T-helper 1 cell (primary cell): ENCODE measurements around the gene SLC30A7.
"Not testable (repeated sequence)": the region's sequence is repeated elsewhere in the genome, so short reads cannot be mapped to it uniquely, and the experiment has no call there.

Experiments used
- DNase-seq, 5 donors: peaks; one replicate each; pipeline ENCODE4 v3.0.0-alpha.2; 2012 to 2020
- total RNA-seq, 4 donors: gene quantifications; one replicate each; lab custom pipeline; 2026; lab: John Stamatoyannopoulos, UW

The SLC30A7 gene, protein sequence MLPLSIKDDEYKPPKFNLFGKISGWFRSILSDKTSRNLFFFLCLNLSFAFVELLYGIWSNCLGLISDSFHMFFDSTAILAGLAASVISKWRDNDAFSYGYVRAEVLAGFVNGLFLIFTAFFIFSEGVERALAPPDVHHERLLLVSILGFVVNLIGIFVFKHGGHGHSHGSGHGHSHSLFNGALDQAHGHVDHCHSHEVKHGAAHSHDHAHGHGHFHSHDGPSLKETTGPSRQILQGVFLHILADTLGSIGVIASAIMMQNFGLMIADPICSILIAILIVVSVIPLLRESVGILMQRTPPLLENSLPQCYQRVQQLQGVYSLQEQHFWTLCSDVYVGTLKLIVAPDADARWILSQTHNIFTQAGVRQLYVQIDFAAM
- 57.0 to 93.4 (median 84.6) reads per million in 4 donors for total RNA-seq

DNA sequence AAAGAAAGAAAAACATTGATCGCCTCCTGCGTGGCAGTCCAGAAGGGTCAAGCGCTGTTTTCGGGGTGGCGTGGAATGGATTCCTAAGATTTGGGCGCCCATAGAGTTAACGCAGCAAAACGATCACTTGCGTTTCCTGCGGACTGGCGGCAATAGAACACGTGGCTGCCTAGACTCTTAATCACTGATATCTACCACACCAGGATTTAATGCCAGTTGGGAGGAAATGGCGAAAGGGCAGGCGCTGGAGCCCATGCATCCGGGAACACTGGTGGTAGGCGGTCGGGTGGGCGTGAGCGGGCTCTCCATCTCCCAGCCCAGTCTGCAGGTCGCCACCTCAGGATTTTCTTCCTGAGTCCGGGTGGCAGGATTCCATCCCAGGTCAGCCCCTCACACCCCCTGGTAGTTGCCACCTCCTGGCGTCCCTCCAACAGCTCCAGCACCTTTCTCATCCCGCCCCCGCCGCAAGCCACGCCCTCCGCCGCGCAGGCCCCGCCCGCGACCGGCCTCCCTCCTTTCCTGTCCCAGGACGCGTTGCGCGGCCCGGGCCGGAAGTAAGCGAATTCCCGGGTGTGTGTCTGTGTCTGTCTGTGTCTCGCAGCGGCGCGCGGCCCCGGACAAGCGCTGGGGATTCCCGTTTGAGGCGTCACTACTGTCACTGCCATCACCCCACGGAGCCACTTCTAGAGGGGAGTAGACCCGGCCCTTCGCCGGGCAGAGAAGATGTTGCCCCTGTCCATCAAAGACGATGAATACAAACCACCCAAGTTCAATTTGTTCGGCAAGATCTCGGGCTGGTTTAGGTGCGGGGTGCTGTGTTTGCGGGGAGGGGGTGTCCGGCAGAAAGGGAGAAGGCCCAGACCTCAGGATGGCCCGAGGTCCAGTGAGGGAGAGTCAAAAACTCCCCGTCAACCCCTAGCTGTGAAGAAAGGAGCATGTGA lies at the start of gene SLC30A7:
TSS of gene SLC30A7 (plus strand) at position 551 of the 941 bp plus-strand sequence. CDS start at position 724, 173 bp downstream.
- DNase-seq: peak; percentile 91 to 96 (median 95)

DNA sequence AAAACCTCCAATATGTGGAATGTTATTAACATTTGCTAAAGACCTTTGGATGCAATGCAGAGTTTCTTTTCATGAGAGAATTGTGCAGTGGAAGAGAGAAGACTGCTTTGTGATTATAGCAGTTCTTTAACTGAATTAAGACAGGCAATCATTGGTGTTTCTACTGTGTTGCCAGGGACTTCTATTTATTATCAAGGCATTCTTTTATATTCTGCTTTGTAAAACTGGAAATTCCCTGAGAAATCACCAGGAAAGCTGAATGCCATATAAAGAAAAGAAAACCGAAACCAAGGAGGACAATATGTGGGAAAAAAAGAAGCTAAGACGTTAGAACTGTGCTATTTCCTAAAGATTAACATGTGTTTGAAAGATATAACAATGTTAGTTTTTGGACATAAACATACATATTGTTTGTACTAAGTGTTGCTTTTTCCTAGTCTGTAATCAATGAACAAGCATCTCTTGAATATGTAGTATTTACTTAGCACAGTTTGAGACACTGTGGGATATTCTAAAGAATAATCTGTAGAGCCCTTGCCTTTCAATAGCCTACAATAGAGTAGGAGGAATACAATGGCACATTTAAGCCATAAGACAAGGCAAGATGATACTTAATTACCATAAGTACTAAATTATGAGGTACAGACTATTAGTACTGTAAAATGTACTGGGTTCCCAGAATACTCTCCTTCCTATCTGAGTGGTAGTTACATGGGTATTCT lies 48.4 kb upstream of the SLC30A7 start:
- no peak for DNase-seq

DNA sequence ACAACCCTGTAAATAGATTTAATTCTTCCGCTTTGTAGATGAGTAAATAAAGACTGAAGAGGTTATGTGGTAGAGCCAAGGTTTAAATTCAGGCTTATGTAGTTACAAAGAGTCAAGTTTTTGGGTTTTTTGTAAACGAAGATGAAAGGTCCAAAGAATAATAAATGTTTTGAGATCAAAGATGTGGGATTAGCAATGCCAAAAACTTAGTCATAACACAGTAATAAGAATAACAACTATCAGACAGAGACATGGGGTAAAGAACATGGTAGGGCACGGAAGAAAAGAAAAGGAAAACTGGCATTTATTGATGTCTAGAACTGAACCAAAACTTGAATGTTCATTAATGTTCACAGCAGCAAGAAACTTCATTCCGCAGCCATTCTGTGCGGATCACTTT lies 44.2 kb upstream of the SLC30A7 start:
- DNase-seq: no peak

DNA sequence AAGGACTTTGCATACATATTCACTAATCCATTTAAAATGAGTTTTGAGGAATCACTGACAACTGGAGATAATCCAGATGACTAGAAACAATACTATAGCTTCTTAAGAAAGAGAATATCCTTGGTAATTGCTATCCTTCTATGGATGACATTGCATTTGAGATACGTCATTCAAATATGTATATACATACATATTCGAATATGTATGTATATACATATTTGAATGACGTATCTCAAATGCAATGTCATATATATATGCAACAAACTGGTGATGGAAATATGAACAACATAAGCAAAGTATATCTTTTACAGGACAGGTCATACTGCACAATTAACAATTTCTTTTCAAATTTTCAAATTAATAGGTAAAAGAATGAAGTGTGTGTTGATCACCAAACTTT lies 42.9 kb upstream of the SLC30A7 start:
- DNase-seq: no peak

DNA sequence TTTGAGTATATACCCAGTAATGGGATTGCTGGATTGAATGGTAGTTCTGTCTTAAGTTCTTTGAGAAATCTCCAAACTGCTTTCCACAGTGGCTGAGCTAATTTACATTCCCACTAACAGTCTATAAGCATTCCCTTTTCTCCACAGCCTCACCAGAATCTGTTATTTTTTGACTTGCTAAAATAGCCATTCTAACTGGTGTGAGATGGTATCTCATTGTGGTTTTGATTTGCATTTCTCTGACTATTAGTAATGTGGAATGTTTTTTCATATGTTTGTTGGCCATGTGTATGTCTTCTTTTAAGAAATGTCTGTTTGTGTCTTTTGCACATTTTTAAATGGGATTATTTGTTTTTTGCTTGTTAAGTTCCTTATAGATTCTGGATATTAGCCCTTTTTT lies 40.8 kb upstream of the SLC30A7 start:
- not testable (repeated sequence) for DNase-seq

DNA sequence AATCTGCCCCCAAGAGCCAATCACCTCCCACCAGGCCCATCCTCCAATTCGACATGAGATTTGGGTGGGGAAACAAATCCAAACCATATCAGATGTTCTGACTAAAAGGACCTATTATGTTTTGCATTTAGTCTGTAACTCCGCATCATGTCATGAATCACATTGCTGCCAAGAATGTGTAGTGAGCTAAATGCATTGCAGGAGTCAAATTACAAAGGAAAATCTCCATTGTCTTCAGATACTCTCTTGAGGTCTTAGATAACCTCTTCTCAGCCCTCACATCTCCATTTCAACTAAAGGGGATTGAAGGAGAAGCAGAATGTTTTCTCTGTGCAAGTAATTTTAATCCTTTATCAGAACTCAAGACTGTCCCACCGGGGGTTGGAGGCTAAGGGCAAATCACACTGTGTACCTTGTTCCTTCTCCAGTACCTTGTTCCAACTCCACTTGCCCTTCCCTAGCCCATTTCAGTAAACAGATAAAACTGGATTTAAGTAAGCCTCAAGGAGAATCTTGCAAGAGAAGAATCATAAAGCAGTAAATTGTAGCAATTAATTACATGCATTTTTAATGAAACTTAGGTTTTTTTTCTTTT lies 35.4 kb upstream of the SLC30A7 start:
- no peak for DNase-seq

DNA sequence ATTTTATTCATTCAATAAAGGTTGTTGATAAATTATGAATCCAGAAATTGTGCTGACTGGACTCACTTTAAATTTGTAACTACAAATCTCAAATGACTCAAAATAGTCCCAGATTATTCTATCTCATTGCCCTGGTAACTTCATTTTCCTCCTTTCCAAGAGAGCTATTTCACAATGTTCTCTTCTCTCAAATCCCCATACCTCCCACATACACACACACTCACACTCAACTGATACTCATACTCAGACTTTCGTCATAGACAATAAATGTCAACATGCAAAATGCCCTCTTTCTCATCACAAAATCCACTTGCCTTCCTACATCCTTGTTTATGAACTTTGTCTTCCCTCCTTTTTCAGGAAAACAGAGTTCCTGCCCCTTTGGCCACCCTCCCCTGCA lies 34.5 kb upstream of the SLC30A7 start:
- no peak for DNase-seq

DNA sequence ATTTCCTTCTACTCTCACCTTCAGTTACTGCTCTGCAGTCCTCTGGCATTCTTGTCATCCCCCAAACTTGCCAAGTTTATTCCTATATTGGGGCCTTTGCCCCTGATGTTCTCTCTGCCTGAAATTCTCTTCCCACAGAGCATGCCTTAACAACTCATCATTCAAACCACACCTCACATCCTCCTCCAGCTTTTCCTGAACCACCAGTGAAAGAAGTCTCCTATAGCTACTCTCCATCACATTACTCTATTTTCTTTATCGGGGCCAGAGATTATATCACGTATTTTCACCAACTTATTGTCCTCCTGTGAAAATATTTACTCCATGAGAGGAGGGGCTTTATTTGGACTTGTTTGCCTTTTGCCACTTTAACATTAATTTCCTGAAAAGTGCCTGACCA lies 33.3 kb upstream of the SLC30A7 start:
- DNase-seq: no peak

DNA sequence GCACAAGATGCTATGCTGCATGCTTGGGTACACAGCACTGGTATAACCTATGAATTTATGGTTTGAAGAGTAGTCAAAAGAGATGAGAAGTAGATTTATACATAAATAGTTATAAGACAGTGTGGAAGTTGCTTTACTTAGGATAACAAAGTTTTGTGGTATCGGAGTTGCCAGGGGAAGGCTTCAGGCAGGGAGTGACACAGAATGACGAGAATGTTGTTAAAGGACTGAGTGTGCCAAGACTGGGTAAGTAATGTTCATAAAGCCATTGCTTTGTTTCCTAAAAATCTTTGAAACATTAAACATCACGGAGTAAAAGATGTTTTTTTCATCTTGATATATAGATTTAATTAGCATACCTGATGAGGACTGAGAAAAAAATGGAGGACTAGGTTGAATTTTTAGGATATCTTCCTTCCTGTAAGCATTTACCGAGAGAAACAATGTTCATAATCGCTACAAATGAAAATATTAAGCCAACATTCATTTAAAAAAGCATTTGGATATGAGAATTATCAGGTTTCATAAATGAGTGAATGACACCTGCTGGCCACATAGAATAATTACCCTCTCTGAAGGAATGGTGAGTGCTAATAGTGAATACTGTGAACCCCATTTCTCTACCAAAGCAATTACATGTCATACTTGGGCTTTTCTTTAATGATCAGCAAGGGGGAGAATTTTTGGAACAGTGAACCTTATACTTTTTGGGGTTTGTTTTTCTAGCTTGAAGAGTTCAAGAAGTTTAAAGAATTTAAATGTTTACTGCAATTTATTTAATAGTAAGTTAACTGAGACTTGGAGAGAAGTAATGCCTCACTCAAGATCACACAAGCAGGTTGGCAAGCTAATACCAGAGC lies 29.6 kb upstream of the SLC30A7 start:
- DNase-seq: no peak

DNA sequence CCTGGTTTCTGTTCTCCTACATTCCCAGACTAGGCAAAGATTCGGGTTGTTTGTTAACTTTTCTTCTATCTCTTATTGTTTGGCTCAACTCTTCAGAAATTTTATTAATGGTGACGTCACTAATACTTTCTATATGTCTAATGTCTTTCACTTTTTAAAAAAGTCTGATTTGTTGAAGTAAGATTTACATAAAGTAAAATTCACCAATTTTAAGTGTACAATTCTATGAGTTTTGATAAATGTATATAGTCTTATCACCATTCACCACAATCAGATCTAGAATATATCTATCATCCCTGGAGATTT lies 29.0 kb upstream of the SLC30A7 start:
- DNase-seq: no peak

DNA sequence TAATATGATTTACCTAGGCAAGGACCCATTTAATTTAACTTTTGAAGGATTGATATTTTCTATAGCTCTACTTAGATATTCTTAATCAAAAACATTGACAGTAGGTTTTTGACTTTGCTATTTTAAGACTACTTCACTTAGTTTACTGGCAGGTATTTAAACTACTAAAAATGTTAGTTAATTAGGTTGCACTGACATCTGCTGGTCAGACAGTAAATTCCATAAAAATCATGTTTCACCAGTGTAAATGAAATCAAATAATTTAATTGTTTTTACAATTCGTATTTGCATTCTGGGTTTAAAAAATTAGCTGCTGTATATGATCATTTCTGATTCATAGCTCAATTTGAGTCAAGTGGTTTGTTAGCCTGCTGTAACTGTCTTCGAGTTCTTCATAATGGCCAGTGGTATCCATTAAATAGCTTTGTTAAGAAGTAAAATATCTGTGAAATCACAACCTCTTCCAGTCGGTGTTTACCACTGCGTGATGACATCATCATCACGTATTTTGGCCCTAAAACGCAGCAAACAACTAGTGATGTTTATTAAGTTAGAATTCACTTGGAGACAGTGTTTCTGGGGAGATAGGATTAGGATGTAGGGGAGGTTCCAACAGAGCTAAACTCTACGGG lies 27.4 kb upstream of the SLC30A7 start:
- peak in 1 of 5 donors; percentile 28 for DNase-seq

DNA sequence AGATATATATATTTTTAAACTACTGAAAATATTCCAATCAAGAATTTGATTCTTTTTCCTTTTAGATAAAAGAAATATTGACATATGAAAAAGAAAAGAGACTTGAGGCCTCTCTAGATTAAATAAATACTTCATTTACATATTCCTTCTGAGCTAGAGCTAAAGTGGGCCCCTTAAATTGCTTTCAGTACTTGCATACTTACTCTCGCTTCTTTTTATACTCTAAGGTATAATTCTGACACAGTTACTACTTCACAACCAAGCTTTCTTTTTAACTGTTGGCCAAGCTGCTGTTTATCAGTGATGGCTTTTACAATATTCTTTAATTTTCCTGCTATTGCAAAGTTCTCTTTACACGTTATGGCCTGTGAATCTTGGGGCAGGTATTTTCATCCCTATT lies 25.9 kb upstream of the SLC30A7 start:
- DNase-seq: no peak

DNA sequence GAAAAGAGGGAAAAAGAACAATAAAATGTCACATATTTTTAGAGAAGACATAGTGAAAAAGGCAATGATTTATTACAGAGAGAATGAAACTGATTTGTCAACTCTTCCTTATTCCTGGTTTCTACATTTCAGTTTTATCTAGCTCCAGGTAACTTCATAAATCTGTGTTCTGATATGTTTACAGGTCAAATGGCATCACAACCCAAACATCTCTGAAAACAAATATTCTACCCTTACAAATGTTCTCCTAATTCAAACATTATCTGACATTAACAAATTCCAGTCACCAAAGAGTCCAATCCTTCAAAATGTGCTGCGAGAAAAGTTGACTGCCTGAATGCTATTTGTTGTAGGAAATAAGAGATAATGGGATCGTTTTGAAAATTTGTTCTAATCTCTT lies 21.5 kb upstream of the SLC30A7 start:
- DNase-seq: no peak

DNA sequence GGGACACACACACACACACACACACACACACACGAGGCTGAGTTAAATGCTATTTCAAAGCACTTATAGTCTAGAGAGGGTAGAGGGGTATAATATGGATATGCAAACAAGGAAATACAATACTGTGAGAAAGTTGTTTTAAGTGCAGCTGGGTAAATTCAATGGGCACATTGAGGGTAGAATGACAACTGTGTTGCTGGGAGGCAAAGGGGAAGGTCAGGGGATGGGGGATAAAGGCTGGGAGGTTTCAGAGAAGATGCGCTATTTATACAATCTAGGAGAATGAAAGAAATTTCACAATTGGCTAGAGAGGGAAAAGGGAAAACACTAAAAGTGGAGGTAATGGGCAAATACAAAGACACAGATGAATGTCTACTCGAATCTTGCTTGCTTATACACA lies 20.7 kb upstream of the SLC30A7 start:
- no peak for DNase-seq

DNA sequence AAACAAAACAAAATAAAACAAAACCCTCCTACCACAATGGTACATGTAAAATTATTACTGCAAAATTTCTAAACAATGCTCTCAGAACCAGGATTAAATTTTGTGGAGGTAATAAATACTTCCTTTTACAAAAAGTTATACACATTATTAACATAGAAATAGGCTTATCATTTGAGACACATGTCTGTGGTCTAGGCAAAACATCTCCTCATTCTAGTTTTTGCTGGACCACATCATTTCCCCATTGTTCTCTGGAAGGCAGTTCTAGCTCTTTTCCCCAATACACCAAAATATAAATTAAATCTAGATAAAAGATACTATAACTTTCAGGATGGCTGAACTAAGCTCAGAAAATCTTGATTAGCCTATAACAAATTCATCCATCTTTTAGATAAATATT lies 19.6 kb upstream of the SLC30A7 start:
- DNase-seq: no peak

DNA sequence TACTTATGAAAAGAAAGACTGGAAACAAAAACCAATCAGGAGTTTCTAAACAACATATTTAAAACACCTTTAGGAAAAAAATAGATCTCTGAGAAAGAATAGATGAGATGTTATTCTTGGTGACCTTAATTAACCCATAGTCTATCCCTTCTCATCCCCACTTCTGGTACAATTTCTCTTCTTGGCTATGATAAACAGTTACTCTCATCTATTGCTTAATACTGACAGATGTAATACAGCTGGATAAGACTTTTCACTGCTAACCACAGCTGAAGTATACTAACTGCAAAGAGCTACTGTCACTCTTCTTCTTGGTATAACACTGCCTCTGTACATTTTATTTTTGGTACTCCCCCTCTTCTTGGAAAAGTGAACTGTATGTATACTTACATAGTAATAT lies 16.5 kb upstream of the SLC30A7 start:
- no peak for DNase-seq

DNA sequence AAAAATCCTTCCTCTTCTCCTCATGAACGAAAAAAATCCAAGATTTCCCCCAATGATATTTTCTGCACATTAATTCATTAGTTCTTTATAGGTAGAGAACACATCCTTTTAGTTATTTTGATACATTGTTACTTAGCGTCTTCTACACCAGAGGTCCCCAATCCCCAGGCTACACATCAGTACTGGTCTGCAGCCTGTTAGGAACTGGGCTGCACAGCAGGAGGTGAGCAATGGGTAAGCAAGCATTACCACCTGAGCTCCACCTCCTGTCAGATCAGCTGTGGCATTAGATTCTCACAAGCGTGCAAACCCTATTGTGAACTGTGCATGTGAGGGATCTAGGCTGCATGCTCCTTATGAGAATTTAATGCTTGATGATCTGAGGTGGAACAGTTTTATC lies 14.2 kb upstream of the SLC30A7 start:
- DNase-seq: no peak

DNA sequence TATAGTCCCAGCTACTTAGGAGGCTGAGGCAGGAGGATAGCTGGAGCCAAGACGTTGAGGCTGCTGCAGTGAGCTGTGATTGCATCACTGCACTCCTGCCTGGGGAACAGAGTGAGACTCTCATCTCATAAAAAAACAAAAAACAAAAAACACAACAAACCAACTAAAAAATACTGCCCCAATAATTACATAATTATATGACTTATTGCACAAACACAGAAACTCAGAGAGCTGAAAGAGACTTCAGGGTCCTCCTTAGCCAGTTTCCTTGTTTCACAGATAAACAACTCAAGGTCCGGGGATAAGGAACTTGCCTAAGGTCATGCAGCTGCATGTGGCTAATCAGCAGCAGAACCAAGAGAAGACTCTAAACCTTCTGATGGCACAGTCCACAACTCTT lies 13.2 kb upstream of the SLC30A7 start:
- DNase-seq: no peak

DNA sequence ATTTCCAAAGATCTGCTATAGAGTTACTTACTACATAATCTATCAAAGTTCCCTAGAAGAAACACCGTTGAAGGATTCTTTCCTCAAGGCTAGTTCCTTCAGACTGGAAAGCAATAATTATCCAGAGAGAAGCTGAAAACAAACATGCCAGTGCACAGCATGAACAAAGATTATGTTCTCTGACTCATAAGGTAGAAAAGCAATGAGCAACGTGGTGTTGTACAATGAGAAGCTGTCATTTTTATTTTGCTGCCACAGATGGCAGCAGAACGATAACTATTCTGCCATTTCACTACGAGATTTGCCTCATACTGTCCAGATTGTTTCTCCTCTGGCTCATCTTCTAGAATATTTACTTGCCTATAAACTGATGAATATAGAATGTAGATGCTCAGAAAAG lies 11.9 kb upstream of the SLC30A7 start:
- no peak for DNase-seq

DNA sequence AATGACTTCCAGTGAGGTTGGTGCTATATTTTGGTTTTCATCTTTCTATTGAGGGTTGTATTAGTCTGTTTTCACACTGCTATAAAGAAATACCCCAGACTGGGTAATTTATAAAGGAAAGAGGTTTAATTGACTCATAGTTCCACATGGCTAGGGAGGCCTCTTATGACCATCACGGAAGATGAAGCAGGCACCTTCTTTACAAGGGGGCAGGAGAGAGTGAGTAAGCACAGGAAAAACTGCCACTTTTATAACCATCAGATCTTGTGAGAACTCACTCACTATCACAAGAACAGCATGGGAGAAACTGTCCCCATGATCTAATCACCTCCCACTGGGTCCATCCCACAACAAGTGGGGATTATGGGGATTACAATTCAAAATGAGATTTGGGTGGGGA lies 6.9 kb upstream of the SLC30A7 start:
- DNase-seq: not testable (repeated sequence)

DNA sequence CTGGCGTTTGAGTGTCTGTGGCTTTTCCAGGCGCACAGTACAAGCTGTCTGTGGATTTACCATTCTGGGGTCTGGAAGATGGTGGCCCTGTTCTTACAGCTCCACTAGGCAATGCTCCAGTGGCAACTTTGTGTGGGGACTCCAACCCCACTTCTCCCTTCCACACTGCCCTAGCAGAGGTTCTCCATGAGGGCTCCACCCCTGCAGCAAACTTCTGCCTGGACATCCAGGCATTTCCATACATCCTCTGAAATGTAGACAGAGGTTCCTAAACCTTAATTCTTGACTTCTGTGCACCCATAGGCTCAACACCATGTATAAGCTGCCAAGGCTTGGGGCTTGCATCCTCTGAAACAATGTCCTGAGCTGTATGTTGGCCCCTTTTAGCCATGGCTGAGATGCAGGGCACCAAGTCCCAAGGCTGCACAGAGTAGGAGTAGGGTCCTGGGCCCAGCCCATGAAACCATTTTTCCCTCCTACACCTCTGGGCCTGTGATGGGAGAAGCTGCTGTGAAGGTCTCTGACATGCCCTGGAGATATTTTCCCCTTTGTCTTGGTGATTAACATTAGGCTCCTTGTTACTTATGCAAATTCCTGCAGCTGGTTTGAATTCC lies 5.9 kb upstream of the SLC30A7 start:
- not testable (repeated sequence) for DNase-seq
